ELR (cell line): ENCODE data around the gene HBG1.
A peak's percentile ranks its signal among the peaks of the same experiment; 100 is the strongest.
"Not testable (repeated sequence)": the region's sequence is repeated elsewhere in the genome, so short reads cannot be mapped to it uniquely, and the experiment has no call there.

Experiments used
- DNase-seq: peaks from one replicate; pipeline ENCODE4 v3.0.0-alpha.2; 2015; ENCODE audit warnings: low read depth

HBG1 gene

DNA sequence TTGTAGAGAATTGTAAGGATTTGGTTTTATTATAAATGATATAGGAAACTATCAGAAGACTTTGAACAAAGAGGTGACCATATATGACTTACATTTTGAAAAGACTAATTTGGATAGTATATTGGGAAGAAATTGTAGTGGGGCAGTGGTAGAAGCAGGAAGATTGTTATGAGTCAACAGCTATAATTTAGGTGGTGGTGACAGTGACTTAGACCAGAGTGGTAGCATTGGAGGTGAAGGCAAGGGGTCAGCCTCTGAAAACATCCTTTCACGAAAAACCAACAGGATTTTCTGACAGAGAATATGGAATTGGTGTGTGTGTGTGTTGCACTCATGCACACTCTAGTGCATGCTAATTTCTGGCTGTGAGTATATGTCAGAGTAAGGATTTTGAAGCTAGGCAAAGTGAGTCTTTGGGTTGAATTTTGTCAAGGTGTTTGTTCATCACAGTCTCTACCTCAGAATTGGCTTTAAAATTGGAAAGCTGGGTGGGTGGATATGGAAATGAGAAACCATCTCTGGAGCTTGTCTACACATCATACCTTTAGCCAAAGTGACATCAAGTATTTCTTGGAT, 28.2 kb upstream of the HBG1 start:
- DNase-seq = peak; percentile 20

DNA sequence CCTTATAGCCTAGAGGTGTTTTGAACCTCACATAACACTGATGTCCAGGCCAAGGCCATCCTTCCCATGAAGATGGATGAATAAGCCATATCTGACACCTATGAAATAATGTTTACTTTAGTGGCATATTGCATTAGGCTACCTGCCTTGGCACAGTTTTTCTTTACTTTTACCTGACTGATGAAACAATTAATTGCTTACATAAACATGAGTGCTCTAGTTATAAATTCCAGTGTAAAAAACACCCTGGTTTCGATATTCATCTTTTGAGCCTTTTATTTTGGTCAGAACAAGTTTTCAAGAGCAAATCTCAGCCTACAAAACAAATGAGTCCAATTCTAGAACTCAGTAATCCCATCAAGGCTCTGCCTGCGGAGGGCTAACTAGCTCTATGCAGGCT, 27.0 kb upstream of the HBG1 start:
- no peak for DNase-seq

DNA sequence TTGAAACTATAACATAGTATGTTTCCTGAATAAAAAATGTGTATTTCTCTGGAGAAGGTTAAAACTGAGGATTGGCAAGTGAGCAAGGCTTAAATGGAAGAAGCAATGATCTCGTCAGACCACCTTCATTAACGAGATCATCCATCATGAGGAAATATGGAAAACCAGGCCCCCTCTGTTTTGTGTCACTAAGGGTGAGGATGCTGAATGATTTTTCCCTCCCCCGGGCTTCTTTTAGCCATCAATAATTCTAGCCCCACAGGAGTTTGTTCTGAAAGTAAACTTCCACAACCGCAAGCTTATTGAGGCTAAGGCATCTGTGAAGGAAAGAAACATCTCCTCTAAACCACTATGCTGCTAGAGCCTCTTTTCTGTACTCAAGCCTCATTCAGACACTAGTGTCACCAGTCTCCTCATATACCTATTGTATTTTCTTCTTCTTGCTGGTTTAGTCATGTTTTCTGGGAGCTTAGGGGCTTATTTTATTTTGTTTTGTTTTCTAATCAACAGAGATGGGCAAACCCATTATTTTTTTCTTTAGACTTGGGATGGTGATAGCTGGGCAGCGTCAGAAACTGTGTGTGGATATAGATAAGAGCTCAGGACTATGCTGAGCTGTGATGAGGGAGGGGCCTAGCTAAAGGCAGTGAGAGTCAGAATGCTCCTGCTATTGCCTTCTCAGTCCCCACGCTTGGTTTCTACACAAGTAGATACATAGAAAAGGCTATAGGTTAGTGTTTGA, 25.9 kb upstream of the HBG1 start:
- no peak for DNase-seq

DNA sequence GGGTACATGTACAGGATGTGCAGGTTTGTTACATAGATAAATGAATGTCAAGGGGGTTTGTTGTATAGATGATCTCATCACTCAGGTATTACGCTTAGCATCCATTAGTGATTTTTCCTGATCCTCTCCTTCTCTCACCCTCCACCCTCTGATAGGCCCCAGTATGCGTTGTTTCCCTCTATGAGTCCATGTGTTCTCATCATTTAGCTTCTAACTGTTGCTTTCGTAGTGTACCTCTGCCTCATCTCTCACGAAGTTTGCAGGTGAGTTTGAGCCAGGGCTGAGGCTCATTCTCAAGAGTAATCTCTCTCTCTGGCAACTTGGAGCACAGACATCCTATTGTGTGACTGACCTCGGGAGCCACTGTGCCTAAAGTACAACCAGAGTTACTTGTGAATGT, 24.7 kb upstream of the HBG1 start:
- DNase-seq = peak; percentile 83

DNA sequence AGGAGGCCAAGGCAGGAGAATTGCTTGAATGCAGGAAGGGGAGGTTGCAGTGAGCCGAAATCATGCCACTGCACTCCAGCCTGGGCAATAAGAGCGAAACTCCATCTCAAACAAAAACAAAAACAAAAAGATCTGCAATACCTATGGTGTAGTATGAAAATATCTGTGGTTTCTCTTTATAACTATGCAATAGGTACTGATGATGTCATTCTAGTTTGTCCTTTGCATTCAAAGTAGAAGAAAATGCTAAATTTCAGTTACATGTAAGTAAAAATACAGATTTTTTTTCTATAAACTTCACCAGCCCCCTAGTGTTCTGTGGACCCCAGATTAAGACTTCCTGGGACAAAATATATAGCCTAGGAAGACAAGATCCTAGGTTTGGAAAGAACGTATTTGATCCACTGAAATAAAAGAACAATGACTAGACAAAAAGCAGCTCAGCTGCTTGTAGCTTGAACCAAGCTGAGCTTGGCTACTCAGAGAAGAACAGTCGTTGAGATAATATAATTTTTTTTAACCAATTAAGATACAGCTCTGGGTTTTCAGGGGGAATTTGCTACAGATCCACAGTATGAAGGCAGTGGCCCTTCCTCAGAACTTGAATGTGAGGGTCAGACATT, 22.8 kb upstream of the HBG1 start:
- no peak for DNase-seq

DNA sequence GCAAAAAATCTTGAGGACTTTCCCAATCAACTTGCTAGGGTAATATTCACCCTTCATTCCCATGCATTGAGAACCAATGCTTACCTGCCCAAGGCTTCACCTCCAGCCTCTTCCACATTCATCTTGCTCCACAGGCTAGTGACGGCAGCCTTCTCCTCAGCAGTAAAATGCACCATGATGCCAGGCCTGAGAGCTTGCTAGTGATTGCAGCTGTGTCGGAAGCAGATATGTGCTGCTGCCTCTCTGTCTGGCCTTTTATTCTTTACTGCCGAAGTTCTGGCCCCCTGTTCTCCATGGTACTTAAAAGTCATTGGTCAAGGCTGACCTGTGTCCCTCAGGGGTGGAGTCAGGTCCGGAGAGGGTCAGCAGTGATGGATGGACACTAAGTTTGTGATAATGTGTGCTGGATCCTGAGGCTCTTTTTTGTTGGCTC, 20.1 kb upstream of the HBG1 start, which contains the start of gene HBE1:
Gene HBE1, minus strand, starts transcription at position 231 of the 433 bp plus-strand sequence. Its CDS starts 55 bp downstream, at position 176.
- no peak for DNase-seq

DNA sequence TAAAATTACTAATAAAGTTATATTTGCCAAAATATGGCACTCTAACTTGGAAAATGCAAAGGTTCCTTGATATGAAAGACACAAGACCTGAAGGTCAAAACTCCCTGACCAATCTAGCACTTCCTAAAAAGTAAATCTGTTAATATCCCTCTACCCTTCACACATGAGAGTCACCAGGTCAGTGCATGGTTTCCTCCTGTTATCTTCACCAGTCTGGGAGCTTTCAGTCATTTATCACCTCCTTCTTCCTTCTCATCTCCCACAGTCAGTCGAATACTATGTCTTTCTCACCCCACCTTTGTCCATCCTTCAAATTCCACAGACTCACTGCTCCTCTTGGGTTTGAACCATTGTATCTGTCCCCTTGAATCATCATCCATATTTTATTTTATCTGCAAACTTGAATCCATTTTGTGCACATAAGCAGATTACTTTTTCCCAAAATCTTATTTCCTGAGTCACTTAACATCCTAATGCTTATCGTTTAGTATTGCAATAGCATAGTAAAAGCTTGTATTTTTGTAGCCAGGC, 17.4 kb upstream of the HBG1 start:
- DNase-seq = no peak

DNA sequence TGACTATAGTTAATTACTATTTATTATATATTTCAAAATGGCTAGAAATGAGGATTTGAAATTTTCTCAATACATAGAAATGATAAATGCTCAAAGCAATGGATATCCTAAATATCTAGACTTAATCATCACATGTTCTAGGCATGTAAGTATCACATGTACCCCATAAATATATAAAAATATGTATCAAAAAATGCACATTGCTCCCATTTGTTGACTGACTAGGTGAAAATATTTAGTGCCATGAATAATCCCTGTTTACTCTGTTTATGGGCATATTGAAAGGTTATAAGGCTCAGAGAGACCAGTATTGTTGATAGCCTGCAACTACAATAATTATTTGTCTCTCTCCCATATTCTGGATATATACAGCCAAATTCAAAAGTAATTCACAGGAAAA, 17.0 kb upstream of the HBG1 start:
- no peak for DNase-seq

DNA sequence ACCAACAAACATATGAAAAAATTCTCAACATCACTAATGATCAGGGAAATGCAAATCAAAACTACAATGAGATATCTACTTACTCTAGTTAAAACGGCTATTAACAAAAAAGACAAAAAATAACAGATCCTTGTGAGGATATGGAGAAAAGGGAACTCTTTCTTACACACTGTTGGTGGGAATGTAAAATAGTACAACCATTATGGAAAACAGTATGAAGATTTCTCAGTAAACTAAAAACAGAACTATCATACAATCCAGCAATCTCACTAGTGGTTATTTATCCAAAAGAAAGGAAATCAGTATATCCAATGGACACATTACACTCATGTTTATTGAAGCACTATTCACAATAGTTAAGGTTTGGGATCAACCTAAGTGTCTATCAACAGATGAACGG, 16.2 kb upstream of the HBG1 start:
- no peak for DNase-seq

DNA sequence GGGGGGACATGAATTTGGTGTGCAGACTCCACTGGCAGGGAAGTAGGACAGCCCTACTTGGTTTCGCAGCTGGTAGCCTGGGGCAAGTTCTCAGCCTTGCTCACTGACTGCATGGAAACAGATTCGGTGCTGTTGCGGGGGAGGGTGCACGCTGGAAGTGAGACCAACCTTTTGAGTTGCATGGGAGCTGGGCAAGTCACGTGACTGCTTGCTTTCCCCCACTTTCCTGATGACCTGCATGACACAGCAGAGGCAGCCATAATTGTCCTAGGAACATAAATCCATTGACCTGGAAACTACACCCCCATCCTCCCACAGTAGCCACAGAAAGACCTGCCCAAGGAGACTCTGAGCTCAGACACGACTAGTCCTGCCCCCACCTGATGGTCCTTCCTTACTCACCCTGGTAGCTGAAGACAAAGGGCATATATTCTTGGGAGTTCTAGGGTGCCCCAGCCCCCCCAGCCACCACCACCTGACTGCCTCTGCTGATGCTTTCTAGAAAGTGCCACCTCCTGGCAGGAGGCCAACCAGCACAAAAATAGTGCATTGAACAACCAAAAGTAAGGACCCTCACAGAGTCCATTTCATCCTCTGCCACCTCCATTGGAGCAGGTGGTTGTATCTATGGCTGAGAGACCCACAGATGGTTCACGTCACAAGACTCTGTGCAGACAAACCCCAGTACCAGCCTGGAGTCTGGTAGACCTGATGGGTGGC, 9.0 kb upstream of the HBG1 start:
- DNase-seq = no peak

DNA sequence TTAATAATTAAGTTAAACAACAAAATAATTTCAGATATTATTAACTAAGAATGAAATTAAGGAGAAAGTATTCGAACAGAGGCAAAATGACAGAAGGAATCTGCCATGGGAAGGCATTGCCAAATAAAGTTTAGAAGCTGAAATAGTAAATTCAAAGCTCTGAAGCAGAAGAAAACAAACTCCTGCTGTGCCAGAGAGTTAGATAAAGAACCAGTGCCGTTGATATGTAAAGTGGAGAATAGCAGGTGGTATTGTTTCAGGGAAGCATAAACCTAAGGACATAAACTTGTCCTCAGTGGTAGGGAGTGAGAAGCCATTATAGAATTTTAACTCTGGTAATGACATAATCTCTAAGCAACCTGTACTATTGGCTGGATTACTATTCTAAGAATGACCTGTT, 7.6 kb upstream of the HBG1 start:
- DNase-seq = no peak

DNA sequence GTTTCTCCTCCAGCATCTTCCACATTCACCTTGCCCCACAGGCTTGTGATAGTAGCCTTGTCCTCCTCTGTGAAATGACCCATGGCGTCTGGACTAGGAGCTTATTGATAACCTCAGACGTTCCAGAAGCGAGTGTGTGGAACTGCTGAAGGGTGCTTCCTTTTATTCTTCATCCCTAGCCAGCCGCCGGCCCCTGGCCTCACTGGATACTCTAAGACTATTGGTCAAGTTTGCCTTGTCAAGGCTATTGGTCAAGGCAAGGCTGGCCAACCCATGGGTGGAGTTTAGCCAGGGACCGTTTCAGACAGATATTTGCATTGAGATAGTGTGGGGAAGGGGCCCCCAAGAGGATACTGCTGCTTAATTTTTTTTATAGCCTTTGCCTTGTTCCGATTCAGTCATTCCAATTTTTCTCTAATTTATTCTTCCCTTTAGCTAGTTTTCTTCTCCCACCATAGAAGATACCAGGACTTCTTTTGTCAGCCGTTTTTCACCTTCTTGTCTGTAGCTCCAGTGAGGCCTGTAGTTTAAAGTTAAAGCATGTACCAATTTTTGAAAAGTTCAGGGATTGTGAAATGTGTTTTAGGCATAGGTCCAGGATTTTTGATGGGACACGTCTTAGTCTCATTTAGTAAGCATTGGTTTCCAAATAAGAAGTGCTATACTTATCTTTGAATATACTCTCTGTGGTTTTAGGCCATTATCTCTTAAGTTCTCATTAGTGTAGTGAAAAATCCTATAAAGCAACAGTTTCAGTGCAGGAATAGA, 5.2 kb upstream of the HBG1 start, which contains the start of gene HBG2:
Gene HBG2, minus strand, starts transcription at position 136 of the 768 bp plus-strand sequence. Its CDS starts 53 bp downstream, at position 83.
- DNase-seq = not testable (repeated sequence)

DNA sequence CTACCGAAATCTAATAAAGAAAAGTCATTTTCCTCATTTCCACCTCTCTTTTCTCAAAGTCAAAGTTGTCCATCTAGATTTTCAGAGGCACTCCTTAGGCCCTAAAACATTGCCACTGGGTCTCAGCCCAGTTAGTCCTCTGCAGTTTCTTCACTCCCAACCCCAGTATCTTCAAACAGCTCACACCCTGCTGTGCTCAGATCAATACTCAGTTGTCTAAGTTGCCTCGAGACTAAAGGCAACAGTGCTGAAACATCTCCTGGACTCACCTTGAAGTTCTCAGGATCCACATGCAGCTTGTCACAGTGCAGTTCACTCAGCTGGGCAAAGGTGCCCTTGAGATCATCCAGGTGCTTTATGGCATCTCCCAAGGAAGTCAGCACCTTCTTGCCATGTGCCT, 4.4 kb upstream of the HBG1 start:
- not testable (repeated sequence) for DNase-seq

DNA sequence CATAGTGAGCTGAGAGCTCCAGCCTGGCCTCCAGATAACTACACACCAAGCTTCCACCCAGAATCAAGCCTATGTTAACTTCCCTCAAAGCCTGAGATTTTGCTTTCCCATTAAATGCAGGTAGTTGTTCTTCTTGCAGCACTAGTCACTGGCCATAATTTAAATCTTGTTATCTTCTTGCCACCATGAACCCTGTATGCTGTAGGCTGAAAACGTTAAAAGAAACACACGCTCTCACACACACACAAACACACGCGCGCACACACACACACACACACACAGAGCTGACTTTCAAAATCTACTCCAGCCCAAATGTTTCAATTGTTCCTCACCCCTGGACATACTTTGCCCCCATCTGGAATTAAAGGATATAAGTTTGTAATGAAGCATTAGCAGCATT, 3.8 kb upstream of the HBG1 start:
- not testable (repeated sequence) for DNase-seq

DNA sequence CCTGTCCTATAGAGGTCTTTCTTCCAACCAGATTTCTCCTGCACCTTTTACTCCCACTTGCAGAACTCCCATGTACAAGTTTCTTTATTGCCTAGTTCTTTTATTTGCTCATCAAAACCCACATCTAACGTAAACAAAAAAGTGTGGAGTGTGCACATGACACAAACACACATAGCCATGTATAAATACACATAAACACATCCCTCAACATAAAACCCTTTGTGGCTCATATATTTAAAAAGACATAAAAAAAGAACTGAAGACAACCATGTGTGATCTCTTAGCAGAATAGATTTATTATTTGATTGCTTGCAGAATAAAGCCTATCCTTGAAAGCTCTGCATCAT, 3.2 kb upstream of the HBG1 start:
- DNase-seq = no peak

DNA sequence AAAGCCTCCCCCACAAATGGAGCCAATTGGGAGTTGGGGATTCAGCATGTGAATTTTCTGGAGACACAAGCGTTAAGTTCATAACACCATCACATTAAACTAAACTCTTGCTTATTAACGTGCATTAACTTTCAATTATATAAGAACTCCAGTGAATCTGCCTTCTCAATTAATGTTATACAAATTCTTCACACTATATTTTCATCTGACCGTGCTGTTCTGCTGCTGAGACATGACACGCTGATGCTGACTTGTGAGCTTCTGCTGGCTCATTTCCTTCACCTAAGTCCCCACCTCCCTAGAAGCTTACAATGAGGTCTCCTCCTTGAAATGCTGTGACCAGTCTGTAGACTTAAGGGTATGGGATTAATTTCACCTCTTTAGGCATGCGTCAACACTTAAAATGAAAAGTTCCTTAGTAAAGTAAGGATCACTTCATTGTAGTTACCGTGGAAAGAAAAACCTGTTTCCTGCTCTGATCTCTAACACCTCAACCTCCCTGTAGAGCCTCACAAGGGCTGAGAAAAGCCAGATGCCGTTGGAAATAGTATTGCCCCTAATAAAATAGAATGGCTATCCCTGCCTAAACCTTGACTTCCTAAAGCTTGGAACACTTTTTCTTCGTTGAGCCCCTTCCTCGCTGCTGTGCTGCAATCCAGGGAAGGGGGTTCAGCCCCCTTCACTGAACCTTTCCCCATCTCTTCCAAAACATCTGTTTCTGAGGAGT, 2.7 kb upstream of the HBG1 start:
- DNase-seq = no peak

DNA sequence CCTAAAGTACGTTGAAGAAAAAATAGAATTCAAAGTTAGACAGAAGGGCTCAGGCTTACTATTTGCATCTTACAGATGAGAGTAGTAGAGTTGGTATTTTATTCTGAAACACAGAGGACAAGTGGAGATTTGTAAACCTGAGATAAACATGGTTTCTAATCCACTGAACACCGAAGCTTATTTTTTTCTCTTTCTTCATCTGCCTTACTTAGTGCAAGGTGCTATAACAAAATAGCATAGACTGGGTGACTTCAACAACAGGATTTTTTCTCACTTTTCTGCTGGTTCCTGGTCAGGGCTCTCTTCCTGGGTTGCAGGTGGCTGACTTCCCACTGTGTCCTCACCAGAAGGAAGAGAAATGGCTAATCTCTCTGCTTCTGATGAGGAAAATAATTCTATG, 2.1 kb upstream of the HBG1 start:
- DNase-seq = no peak

DNA sequence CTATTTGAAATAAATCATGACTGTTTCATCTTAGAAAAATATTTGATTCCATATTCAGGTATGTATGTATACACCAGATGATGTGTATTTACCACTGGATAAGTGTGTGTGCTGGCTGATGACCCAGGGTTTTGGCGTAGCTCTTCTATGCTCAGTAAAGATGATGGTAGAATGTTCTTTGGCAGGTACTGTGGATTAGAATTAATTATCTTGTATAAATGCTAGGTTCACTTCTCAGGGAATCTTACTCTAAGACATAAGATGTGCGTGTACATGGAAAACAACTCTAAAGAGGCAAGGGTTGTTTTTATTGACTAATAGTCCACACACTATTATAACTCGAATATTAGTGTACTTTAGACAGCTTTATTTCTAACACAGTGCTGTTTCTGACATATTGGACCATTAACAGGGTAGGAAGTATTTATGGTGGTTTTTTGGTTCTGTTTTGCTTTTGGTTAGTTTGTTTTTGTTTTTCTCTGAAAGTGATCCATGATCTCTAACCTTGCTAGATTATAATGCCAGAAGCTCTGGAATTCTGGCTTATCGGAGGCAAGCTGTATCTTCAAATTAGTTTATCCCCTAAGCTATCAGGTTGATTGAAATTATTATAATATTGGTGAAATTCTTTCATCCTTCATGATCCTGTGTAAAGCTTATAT, 1.0 kb upstream of the HBG1 start:
- DNase-seq = no peak

DNA sequence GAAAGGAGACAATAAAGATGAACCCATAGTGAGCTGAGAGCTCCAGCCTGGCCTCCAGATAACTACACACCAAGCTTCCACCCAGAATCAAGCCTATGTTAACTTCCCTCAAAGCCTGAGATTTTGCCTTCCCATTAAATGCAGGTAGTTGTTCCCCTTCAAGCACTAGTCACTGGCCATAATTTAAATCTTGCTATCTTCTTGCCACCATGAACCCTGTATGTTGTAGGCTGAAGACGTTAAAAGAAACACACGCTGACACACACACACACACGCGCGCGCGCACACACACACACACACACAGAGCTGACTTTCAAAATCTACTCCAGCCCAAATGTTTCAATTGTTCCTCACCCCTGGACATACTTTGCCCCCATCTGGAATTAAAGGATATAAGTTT, 1.2 kb downstream of the HBG1 start:
- DNase-seq = not testable (repeated sequence)

DNA sequence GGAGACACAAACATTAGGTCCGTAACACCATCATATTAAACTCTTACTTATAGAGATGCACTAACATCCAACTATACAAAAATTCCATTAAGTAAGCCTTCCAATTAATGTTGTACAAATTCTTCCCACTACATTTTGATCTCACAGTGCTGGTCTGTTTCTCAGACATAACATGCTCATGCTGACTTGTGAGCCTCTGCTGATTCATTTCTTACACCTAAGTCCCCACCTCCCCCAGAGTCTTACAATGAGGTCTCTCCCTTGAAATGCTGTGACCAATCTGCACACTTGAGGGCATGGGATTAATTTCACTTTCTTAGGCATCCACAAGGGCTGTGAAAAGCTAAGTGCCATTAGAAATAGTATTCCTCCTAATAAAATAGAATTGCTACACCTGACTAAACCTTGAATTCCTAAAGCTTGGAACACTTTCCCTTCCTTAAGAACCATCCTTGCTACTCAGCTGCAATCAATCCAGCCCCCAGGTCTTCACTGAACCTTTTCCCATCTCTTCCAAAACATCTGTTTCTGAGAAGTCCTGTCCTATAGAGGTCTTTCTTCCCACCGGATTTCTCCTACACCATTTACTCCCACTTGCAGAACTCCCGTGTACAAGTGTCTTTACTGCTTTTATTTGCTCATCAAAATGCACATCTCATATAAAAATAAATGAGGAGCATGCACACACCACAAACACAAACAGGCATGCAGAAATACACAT, 2.0 kb downstream of the HBG1 start:
- peak; percentile 25 for DNase-seq
